Measurements from ENCODE around the gene TOP1.

The TOP1 gene

GRCh38 chr20:40993794-40994540 is 34.7 kb upstream of the TOP1 start:
- POLR2A ChIA-PET: no interaction called here
- no peak for TF ChIP-seq CTCF (IDR thresholded peaks at IDR 0.05; ENCODE audit: control extremely low read depth, extremely low read depth, low read depth, missing control alignments)
- DNase-seq (ENCODE audit: extremely low spot score): no peak
- CTCF ChIA-PET: interaction anchor here (1.2 to 18.9 kb wide), 6 partner anchors 14 to 345 kb away, joined by 3 to 196 read pairs (median 84); no protein-coding TSS in a partner anchor

- ChIA-PET POLR2A (no interaction called here), CTCF (interaction anchor here (1.7 to 18.9 kb wide), 3 partner anchors 10 to 30 kb away, joined by 4 to 196 read pairs (median 153); no protein-coding TSS in a partner anchor)
- TF ChIP-seq CTCF (IDR thresholded peaks at IDR 0.05; ENCODE audit: control extremely low read depth, extremely low read depth, low read depth, missing control alignments): no peak
- no peak for DNase-seq (ENCODE audit: extremely low spot score)
Measured at GRCh38 chr20:40996326-40996725, 32.3 kb upstream of the TOP1 start.

- TF ChIP-seq CTCF (IDR thresholded peaks at IDR 0.05; ENCODE audit: control extremely low read depth, extremely low read depth, low read depth, missing control alignments): no peak
- CTCF ChIA-PET: interaction anchor here (1.0 to 10.7 kb wide), 3 partner anchors 9 to 12 kb away, joined by 4 to 153 read pairs (median 4); no protein-coding TSS in a partner anchor
- no peak for DNase-seq (ENCODE audit: extremely low spot score)
- POLR2A ChIA-PET: no interaction called here
Measured at GRCh38 chr20:40997116-40997515, 31.5 kb upstream of the TOP1 start.

GRCh38 chr20:40999841-41000240 is 28.8 kb upstream of the TOP1 start:
- ChIA-PET CTCF (interaction anchor here (1.2 to 1.5 kb wide), 3 partner anchors 8 to 35 kb away, joined by 3 to 4 read pairs (median 3); no protein-coding TSS in a partner anchor), POLR2A (no interaction called here)
- DNase-seq (ENCODE audit: extremely low spot score): no peak
- no peak for TF ChIP-seq CTCF (IDR thresholded peaks at IDR 0.05; ENCODE audit: control extremely low read depth, extremely low read depth, low read depth, missing control alignments)

GRCh38 chr20:41000628-41001027 is 28.0 kb upstream of the TOP1 start:
- CTCF ChIA-PET: interaction anchor here (1.5 kb wide), 1 partner anchor 35 kb away, joined by 4 read pairs; no protein-coding TSS in a partner anchor

GRCh38 chr20:41001497-41001896 is 27.1 kb upstream of the TOP1 start:
- no peak for TF ChIP-seq CTCF (IDR thresholded peaks at IDR 0.05; ENCODE audit: control extremely low read depth, extremely low read depth, low read depth, missing control alignments)
- CTCF ChIA-PET: interaction anchor here (1.1 to 1.3 kb wide), 2 partner anchors 11 kb away, joined by 3 to 6 read pairs; no protein-coding TSS in a partner anchor

More at GRCh38 chr20:41000628-41001027, 28.0 kb upstream of the TOP1 start:
- POLR2A ChIA-PET: no interaction called here
- no peak for TF ChIP-seq CTCF (IDR thresholded peaks at IDR 0.05; ENCODE audit: control extremely low read depth, extremely low read depth, low read depth, missing control alignments)
- no peak for DNase-seq (ENCODE audit: extremely low spot score)

More at GRCh38 chr20:41001497-41001896, 27.1 kb upstream of the TOP1 start:
- no peak for DNase-seq (ENCODE audit: extremely low spot score)
- POLR2A ChIA-PET: no interaction called here
